T-helper 2 cell treated with Interferon-gamma antibody and Interleukin-4, amounts not matched to agents 5 μg/mL and 100 μg/mL, for 36 hours (primary cell): Measurements from ENCODE around the gene THSD8.

Experiments used
- DNase-seq: peaks from one replicate; pipeline ENCODE4 v3.0.0; 2021; ENCODE audit warnings: low spot score
- H3K27ac Mint-ChIP-seq: one replicate; pipeline ENCODE4 v1.8.0; 2021; ENCODE audit warnings: mild to moderate bottlenecking, mixed read lengths
- H3K27me3 Mint-ChIP-seq: one replicate; pipeline ENCODE4 v1.8.0; 2021; ENCODE audit warnings: low read depth, mixed read lengths
- H3K36me3 Mint-ChIP-seq: one replicate; pipeline ENCODE4 v1.8.0; 2021; ENCODE audit warnings: low read depth, mixed read lengths
- H3K4me1 Mint-ChIP-seq: one replicate; pipeline ENCODE4 v1.8.0; 2021; ENCODE audit warnings: low read depth, mixed read lengths
- H3K4me3 Mint-ChIP-seq: one replicate; pipeline ENCODE4 v1.8.0; 2022; ENCODE audit warnings: mild to moderate bottlenecking, moderate library complexity, mixed read lengths
- H3K9me3 Mint-ChIP-seq: one replicate; pipeline ENCODE4 v1.8.0; 2021; ENCODE audit warnings: mixed read lengths

THSD8 gene

DNA sequence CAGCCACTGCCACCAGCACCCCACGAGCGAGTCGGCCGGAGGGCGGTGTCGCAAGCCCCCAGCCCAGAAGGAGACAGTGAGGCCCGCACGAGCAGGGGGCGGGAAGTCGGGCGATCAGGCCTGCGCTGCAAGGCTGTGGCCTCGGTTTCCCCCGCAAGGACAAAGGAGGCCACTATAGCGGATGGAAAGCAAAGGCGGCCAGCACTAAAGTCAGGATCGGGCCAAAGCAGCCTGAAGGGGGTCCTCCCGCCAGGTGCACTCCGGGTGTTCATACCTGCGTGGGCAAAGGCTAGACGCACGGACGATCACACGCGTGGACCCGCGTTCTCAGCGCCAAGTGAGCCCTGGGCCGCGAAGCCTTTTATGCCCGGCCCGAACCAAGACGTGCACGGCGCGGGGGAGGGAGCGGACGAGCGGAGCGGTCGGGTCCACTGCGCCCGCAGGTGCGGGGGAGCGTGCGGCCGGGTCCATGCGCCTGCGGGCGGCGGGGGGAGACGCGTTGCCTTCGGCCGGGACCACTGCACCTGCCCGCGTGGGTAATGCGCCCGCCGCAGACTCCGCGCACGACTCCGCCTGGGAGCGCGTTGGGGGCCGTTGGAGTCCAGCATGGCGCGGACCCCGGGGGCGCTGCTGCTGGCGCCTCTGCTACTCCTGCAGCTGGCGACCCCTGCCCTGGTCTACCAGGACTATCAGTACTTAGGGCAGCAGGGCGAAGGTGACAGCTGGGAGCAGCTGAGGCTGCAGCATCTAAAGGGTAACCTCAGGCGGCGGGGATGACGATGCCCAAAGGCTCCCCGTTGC is at the start of gene THSD8, which contains the start of gene PRDX2:
Gene THSD8, plus strand, starts transcription at position 604 of the 801 bp plus-strand sequence. Its CDS starts 3 bp downstream, at position 607.
Gene PRDX2, minus strand, starts transcription at position 335 of the 801 bp plus-strand sequence. CDS start 539 bp downstream, outside the sequence.
- no peaks in the 10 kb centered on the region for H3K9me3 Mint-ChIP-seq
- H3K36me3 Mint-ChIP-seq: peaks cover 11% of the 10 kb centered on the region
- peak within 1 kb of the TSS; percentile 88 for H3K4me3 Mint-ChIP-seq
- DNase-seq: peak; percentile 78
- H3K4me1 Mint-ChIP-seq: peaks cover 22% of the 10 kb centered on the region
- no peaks in the 10 kb centered on the region for H3K27me3 Mint-ChIP-seq
- H3K27ac Mint-ChIP-seq: peak within 1 kb of the TSS; percentile 84

GRCh38 chr19:12754465-12755196 is 47.2 kb upstream of the THSD8 start:
- H3K4me1 Mint-ChIP-seq: peaks cover 5% of the 10 kb centered on the region
- no peaks in the 10 kb centered on the region for H3K36me3 Mint-ChIP-seq
- H3K27ac Mint-ChIP-seq: no peak overlapping the region
- no peak for DNase-seq
- peaks cover 17% of the 10 kb centered on the region for H3K27me3 Mint-ChIP-seq
- H3K4me3 Mint-ChIP-seq: no peak overlapping the region
- no peaks in the 10 kb centered on the region for H3K9me3 Mint-ChIP-seq

- Mint-ChIP-seq H3K27ac (no peak overlapping the region), H3K4me1 (peaks cover 6% of the 10 kb centered on the region), H3K27me3 (peaks cover 7% of the 10 kb centered on the region), H3K36me3 (no peaks in the 10 kb centered on the region), H3K4me3 (no peak overlapping the region), H3K9me3 (no peaks in the 10 kb centered on the region)
- DNase-seq: no peak
Measured at GRCh38 chr19:12756150-12756883, 45.6 kb upstream of the THSD8 start.

- Mint-ChIP-seq H3K27ac (no peak overlapping the region), H3K36me3 (no peaks in the 10 kb centered on the region), H3K27me3 (peaks cover 4% of the 10 kb centered on the region), H3K4me1 (peaks cover 6% of the 10 kb centered on the region), H3K4me3 (peak overlapping the region; percentile 58), H3K9me3 (no peaks in the 10 kb centered on the region)
- DNase-seq: peak; percentile 76
Measured at GRCh38 chr19:12757544-12758274, 44.2 kb upstream of the THSD8 start.

GRCh38 chr19:12759686-12760085 is 42.2 kb upstream of the THSD8 start:
- Mint-ChIP-seq H3K36me3 (no peaks in the 10 kb centered on the region), H3K9me3 (no peaks in the 10 kb centered on the region), H3K27ac (no peak overlapping the region), H3K27me3 (no peaks in the 10 kb centered on the region), H3K4me3 (no peak overlapping the region), H3K4me1 (peaks cover 6% of the 10 kb centered on the region)
- no peak for DNase-seq

DNA sequence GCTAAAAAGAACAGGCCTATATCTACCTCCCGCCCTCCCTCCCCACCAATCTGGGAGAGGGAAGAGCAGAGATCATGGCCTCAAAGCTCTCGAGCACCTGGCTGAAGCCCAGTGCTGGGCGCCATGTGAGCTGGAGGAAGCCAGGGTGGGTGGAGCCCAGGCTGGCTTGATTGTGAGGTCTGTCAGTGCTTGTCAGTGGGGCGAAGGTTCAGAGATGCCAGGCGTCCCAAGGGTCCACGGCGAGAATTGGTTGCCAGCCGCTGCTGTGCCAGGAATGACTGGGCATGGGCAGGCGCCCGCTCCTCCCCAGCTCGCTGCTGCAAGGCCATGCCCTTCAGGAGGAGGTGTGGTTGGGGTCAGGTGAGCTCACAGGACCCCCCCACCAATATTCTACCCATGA is 38.8 kb upstream of the THSD8 start:
- no peak overlapping the region for H3K4me3 Mint-ChIP-seq
- no peak overlapping the region for H3K27ac Mint-ChIP-seq
- DNase-seq: no peak
- H3K27me3 Mint-ChIP-seq: no peaks in the 10 kb centered on the region
- H3K4me1 Mint-ChIP-seq: peaks cover 8% of the 10 kb centered on the region
- no peaks in the 10 kb centered on the region for H3K9me3 Mint-ChIP-seq
- no peaks in the 10 kb centered on the region for H3K36me3 Mint-ChIP-seq

DNA sequence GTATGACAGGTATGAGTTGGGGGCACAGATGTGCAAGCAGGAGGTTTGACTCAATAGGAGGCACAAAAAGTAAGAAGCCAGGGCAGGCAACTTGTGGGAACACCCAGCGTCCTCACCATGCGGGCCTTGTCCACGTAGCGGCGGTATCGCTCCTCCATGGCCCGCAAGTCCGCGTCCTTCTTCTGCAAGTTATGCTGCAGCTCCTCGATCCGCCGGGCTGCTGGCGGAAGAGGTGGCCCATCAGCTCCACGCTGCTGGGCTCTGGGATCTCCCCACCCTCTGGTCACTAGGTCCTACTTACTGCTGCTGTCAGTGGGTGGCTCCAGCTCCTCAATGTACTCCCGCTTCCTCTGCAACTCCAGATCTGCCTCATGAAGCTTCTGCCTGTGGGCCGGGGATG is 37.2 kb upstream of the THSD8 start:
- H3K4me3 Mint-ChIP-seq: no peak overlapping the region
- no peak for DNase-seq
- H3K9me3 Mint-ChIP-seq: no peaks in the 10 kb centered on the region
- peaks cover 10% of the 10 kb centered on the region for H3K4me1 Mint-ChIP-seq
- no peaks in the 10 kb centered on the region for H3K36me3 Mint-ChIP-seq
- H3K27me3 Mint-ChIP-seq: no peaks in the 10 kb centered on the region
- H3K27ac Mint-ChIP-seq: no peak overlapping the region

DNA sequence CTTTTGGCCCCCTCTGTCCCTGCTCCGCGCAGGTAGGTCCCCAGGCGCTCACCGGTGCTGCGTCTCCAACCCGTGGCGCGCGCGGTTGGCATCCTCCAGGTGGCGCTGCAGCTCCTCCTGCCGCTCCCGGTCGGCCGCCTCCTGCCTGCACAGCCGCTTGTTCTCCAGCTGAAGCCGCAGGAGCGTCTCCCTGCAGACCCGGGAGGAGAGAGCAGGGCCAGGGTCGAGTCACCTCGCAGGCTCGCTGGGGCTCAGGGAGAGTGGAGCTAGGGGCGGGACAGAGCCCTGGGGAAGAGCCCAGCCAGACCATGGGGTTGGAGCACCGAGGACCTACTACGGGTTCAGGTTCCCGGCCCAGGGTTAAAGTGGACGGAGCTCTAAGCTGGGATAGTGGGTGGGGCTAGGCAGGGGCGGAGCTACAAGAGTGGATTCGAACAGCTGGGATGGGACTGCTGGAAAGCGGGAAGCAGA is 35.8 kb upstream of the THSD8 start:
- Mint-ChIP-seq H3K27ac (peak overlapping the region; percentile 36), H3K4me3 (peak overlapping the region; percentile 52), H3K4me1 (peaks cover 7% of the 10 kb centered on the region), H3K36me3 (no peaks in the 10 kb centered on the region), H3K9me3 (no peaks in the 10 kb centered on the region), H3K27me3 (no peaks in the 10 kb centered on the region)
- peak; percentile 80 for DNase-seq

DNA sequence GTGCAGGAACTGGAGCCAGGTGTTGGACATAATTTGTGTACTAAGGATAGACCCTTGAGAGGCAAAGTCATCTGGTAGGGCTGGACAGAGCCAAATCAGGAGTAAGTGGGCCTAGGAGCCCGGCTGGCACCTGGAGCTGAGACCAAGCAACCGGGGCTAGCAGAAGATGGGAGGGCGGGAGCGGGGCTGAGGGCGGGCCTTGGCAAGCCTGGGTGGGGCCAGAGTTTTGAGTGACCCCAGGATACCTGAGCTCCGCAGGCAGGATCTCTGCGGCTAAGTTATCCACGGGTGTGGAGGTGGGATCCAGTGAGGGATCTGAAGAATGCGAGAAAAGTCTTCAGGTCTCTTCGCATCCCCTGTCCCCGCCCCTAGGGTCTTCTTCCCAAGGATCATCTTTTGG is 34.7 kb upstream of the THSD8 start:
- no peaks in the 10 kb centered on the region for H3K36me3 Mint-ChIP-seq
- H3K4me3 Mint-ChIP-seq: no peak overlapping the region
- H3K27ac Mint-ChIP-seq: no peak overlapping the region
- no peak for DNase-seq
- no peaks in the 10 kb centered on the region for H3K27me3 Mint-ChIP-seq
- H3K9me3 Mint-ChIP-seq: no peaks in the 10 kb centered on the region
- peaks cover 7% of the 10 kb centered on the region for H3K4me1 Mint-ChIP-seq

- no peak for DNase-seq
- H3K9me3 Mint-ChIP-seq: no peaks in the 10 kb centered on the region
- no peak overlapping the region for H3K4me3 Mint-ChIP-seq
- H3K27me3 Mint-ChIP-seq: no peaks in the 10 kb centered on the region
- no peak overlapping the region for H3K27ac Mint-ChIP-seq
- H3K36me3 Mint-ChIP-seq: no peaks in the 10 kb centered on the region
- peaks cover 7% of the 10 kb centered on the region for H3K4me1 Mint-ChIP-seq
Measured at GRCh38 chr19:12767666-12768065, 34.2 kb upstream of the THSD8 start.

DNA sequence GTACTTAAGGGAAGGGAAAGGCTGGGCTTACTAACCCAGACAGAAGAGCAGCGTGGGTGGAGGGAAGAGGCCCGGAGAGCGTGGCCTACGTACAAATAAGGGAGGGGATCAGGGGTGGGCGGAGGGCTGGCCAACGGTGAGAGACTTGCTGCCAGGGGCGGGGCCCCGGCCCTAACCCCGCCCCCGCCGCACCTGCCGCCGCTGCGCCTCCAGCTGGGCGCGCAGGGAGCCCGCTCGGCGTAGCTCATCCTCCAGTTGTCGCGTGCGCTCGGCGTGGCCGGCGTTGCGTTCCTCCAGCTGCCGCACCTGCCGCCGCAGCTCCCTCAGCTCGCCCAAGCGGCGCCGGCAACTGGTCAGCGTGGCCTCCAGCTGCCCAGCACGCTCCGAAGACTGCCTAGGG is 32.2 kb upstream of the THSD8 start:
- H3K4me3 Mint-ChIP-seq: no peak overlapping the region
- no peaks in the 10 kb centered on the region for H3K27me3 Mint-ChIP-seq
- peaks cover 8% of the 10 kb centered on the region for H3K4me1 Mint-ChIP-seq
- H3K9me3 Mint-ChIP-seq: no peaks in the 10 kb centered on the region
- no peaks in the 10 kb centered on the region for H3K36me3 Mint-ChIP-seq
- peak; percentile 21 for DNase-seq
- H3K27ac Mint-ChIP-seq: no peak overlapping the region

GRCh38 chr19:12770922-12771321 is 30.9 kb upstream of the THSD8 start:
- DNase-seq: no peak
- Mint-ChIP-seq H3K9me3 (no peaks in the 10 kb centered on the region), H3K27me3 (no peaks in the 10 kb centered on the region), H3K27ac (no peak overlapping the region), H3K4me1 (peaks cover 7% of the 10 kb centered on the region), H3K36me3 (no peaks in the 10 kb centered on the region), H3K4me3 (no peak overlapping the region)

DNA sequence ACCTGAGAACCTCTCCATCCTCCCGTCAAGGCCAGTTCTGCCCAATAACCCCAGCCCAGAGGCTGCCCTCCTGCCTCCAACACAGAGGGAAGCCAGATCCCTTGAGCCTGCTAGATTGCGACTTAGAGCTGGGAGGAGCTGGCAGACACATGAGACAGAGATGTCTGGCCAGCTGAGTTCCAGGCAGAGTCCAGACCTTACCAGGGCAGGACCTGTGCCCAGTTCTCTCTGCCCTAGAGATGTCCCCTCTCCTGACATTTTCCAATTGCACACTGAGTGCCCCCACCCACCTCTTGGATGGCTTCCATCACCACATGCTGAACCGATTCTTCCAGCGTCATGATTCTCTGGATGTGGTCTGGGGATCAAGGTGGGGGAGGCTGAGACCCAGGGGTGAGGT is 29.5 kb upstream of the THSD8 start:
- Mint-ChIP-seq H3K36me3 (no peaks in the 10 kb centered on the region), H3K27ac (no peak overlapping the region)

More for the DNA sequence above, 29.5 kb upstream of the THSD8 start:
- Mint-ChIP-seq H3K4me1 (peaks cover 3% of the 10 kb centered on the region), H3K9me3 (no peaks in the 10 kb centered on the region), H3K27me3 (no peaks in the 10 kb centered on the region), H3K4me3 (no peak overlapping the region)
- no peak for DNase-seq
